ENCODE results near the gene ATP5F1B. TPM values are rescaled to one million over a fixed set of nuclear protein-coding genes. Genes with fewer than 3 reads are reported as not detected.

ATP5F1B gene
- total and polyA plus RNA-seq, 4 donors, result 216 to 537 (median 389) TPM

DNA sequence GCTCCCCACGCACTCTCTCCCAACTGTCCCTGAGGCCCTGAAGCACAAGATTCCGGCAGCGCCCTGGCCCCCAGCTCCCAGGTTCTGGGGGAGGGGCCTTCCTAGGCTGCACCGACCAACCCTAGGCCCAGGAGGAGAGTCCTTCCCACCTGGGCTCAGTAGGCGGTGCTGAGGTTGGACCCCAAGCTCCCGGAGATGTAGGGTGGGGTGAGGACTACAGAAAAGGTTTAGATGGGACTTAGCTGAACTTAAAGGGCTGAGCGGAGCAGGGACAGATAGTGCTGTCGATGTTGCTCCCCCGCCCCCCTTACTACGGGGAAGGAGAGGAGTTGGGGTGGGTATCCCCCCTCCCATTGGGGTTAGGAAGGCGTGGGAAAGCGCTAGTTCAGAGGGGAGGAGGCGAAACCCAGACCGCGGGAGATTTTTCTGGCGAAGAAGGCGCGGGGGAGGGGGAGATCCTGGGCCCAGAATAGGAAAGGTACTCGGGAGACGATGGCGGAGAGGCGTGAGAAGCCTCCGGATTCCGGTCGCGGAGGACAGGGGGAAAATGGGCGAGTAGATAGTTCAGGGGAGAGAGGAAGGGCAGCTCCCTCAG lies 11.4 kb downstream of the ATP5F1B start:
- Histone ChIP-seq H3K27me3 (ENCODE audit: control insufficient read depth in 3 of 3, insufficient read depth in 3 of 3, low read length in 2 of 3) (no peaks in the 10 kb centered on the region), H3K9me3 (ENCODE audit: control insufficient read depth in 4 of 4, insufficient read depth in 3 of 4, low read length in 3 of 4) (no peaks in the 10 kb centered on the region), H3K36me3 (ENCODE audit: control insufficient read depth in 4 of 4, insufficient read depth in 4 of 4, low read length in 4 of 4) (peaks cover 14 to 15% (median 15%) of the 10 kb centered on the region in 4 donors), H3K4me1 (ENCODE audit: control insufficient read depth in 5 of 5, insufficient read depth in 5 of 5, low read length in 5 of 5) (peaks cover 15 to 59% (median 21%) of the 10 kb centered on the region in 5 donors), H3K27ac (ENCODE audit: low read depth in 1 of 2, low read length in 1 of 2) (peak overlapping the region; percentile 77 to 95), H3K9ac (ENCODE audit: insufficient read depth in 1 of 2, low read length in 2 of 2) (peak overlapping the region in 1 of 2 donors; percentile 68), H3K4me3 (peak overlapping the region; percentile 74)
- DNase-seq, result peak; percentile 44 to 71 (median 45)
- TF ChIP-seq, protein P1, sequence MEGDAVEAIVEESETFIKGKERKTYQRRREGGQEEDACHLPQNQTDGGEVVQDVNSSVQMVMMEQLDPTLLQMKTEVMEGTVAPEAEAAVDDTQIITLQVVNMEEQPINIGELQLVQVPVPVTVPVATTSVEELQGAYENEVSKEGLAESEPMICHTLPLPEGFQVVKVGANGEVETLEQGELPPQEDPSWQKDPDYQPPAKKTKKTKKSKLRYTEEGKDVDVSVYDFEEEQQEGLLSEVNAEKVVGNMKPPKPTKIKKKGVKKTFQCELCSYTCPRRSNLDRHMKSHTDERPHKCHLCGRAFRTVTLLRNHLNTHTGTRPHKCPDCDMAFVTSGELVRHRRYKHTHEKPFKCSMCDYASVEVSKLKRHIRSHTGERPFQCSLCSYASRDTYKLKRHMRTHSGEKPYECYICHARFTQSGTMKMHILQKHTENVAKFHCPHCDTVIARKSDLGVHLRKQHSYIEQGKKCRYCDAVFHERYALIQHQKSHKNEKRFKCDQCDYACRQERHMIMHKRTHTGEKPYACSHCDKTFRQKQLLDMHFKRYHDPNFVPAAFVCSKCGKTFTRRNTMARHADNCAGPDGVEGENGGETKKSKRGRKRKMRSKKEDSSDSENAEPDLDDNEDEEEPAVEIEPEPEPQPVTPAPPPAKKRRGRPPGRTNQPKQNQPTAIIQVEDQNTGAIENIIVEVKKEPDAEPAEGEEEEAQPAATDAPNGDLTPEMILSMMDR (IDR thresholded peaks at IDR 0.05; ENCODE audit: control extremely low read depth, extremely low read depth), result no peak
- ATAC-seq (ENCODE audit: insufficient read depth, low FRiP score), result no peak
- 2% methylated on average over 27 of the region's 27 CpGs for WGBS, 2 donors

DNA sequence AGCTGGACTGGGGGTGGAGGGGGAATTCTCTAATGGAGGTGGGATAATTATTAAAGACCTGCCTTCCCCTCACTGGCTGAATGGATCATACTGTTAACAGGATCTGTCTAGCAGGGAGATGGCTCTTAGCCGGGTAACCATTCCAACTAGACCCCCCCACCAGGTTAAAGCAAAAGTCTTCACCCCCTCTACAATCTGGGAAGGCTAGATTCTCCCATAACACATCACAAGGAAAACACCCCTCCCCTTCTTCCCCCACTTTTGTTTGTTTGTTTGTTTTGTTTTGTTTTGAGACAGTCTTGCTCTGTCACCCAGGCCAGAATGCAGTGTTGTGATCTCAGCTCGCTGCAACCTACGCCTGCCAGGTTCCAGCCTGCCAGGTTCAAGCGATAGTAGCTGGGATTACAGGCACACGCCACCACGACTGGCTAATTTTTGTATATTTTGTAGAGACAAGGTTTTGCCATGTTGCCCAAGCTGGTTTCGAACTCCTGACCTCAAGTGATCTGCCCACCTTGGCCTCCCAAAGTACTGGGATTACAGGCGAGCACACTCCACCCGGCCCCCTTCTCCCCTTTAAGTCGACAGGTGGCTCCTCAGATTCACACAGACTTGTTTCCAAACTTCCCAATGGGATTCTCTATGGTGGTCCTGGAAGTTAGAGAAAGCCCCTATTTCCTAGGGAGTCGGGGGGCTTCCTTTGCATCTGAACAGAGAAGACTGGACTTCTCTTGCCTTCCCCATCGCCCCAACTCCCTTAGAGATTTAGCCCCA lies 12.1 kb downstream of the ATP5F1B start:
- Histone ChIP-seq H3K4me3 (peak overlapping the region; percentile 74), H3K27me3 (ENCODE audit: control insufficient read depth in 3 of 3, insufficient read depth in 3 of 3, low read length in 2 of 3) (no peaks in the 10 kb centered on the region), H3K27ac (ENCODE audit: low read depth in 1 of 2, low read length in 1 of 2) (peak overlapping the region; percentile 77 to 95), H3K9me3 (ENCODE audit: control insufficient read depth in 4 of 4, insufficient read depth in 3 of 4, low read length in 3 of 4) (no peaks in the 10 kb centered on the region), H3K4me1 (ENCODE audit: control insufficient read depth in 5 of 5, insufficient read depth in 5 of 5, low read length in 5 of 5) (peaks cover 15 to 60% (median 21%) of the 10 kb centered on the region in 5 donors), H3K36me3 (ENCODE audit: control insufficient read depth in 4 of 4, insufficient read depth in 4 of 4, low read length in 4 of 4) (peaks cover 9 to 10% (median 9%) of the 10 kb centered on the region in 4 donors), H3K9ac (ENCODE audit: insufficient read depth in 1 of 2, low read length in 2 of 2) (peak overlapping the region in 1 of 2 donors; percentile 68)
- WGBS, 2 donors, result 51 to 71% methylated on average over 12 of the region's 12 CpGs
- ATAC-seq (ENCODE audit: insufficient read depth, low FRiP score) (no peak), DNase-seq (no peak)
- TF ChIP-seq, protein P1 (IDR thresholded peaks at IDR 0.05; ENCODE audit: control extremely low read depth, extremely low read depth), result no peak

DNA sequence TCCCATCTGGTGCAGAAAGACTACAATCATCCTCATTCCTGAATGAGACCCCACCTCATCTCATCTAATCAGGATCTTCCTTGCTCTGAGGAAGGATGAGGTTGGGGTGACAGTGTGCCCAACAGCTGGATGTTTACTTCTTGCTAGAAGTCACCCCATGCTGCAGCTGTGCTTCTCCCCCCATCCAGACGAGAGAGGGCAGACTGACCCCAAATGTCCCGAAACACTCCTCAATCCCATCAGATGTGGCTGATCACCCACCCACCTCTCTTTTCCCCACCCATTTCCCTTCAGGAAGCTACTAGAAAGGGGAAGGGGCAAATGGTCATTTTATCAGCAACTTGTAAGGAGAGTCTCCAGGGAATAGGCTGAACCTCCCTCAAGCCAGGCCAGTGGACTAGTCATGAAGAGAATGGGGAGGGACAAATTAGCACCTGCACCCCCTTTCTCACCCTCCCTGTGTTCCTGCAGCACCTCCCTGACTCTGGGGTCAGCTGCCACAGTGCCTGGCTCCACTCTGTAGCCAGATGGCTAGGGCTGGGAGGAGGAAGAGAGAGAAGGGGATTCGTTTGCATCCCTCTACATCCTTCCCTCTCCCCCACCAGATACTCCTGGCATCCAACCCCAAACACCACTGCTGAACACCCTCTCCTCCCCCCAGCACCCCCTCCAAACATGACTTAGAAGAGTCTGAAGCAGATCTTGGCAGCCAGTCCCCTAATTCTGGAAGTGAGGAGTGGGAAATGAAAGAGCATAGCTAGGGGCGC lies 12.9 kb downstream of the ATP5F1B start:
- no peaks in the 10 kb centered on the region for H3K27me3 ChIP-seq (ENCODE audit: control insufficient read depth in 3 of 3, insufficient read depth in 3 of 3, low read length in 2 of 3)
- ATAC-seq (ENCODE audit: insufficient read depth, low FRiP score), result no peak
- H3K4me1 ChIP-seq (ENCODE audit: control insufficient read depth in 5 of 5, insufficient read depth in 5 of 5, low read length in 5 of 5), result peaks cover 15 to 68% (median 21%) of the 10 kb centered on the region in 5 donors
- peak overlapping the region in 1 of 2 donors; percentile 51 for H3K9ac ChIP-seq (ENCODE audit: insufficient read depth in 1 of 2, low read length in 2 of 2)
- no peak overlapping the region for H3K4me3 ChIP-seq
- WGBS, 2 donors, result 34 to 45% methylated on average over 4 of the region's 4 CpGs
- H3K9me3 ChIP-seq (ENCODE audit: control insufficient read depth in 4 of 4, insufficient read depth in 3 of 4, low read length in 3 of 4), result no peaks in the 10 kb centered on the region
- DNase-seq, result peak in 2 of 3 donors; percentile 13 to 28
- H3K36me3 ChIP-seq (ENCODE audit: control insufficient read depth in 4 of 4, insufficient read depth in 4 of 4, low read length in 4 of 4), result peaks cover 1 to 3% (median 3%) of the 10 kb centered on the region in 4 donors
- TF ChIP-seq, protein P1 (IDR thresholded peaks at IDR 0.05; ENCODE audit: control extremely low read depth, extremely low read depth), result no peak
- H3K27ac ChIP-seq (ENCODE audit: low read depth in 1 of 2, low read length in 1 of 2), result peak overlapping the region in 1 of 2 donors; percentile 62

Data from lung (tissue), 12 donors.